HG03135 (cell line): ENCODE data around the gene CCT5.

ENCODE experiments used
- ATAC-seq: cut with Tn5 transposase; IDR thresholded peaks from one replicate; pipeline ENCODE4 v1.9.1; 2021; ENCODE audit warnings: mild to moderate bottlenecking, moderate library complexity; ENCODE audit not compliant: unreplicated experiment

CCT5 gene

DNA sequence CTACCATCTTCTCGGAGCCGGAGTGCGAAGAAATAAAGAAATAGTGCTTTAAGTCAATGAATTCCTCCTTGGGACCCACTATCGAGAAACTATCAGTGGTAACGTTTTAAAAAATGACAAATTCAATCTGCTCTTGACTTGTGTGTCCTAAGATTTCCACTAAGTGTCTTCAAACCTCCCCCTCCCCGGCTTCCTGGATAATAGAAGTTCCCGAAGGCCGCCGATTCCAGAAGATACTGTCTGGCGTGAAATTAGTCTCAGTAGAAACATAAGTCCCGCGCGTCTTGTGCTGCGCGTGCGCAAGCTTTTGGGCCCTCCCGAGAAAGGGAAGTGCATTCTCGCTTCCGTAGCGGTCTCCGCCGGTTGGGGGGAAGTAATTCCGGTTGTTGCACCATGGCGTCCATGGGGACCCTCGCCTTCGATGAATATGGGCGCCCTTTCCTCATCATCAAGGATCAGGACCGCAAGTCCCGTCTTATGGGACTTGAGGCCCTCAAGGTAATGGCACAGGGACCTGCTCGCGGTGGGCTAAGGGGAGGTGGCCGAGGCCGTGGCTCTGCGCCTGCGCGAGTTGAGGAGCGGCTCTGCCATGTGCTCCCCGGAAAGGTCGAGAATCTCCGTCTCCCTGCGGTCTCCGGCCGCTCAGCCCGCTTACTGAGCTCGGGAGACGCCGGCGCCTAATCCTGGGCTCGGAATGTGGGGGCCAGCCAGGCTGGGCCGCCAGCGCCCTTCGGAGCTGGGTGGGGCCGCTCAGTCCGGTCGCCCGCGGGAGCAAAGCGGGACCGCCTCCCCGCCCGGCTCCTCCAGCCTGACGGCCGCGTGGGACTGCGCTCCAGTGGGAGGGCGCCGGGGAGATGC lies at the start of gene CCT5:
Gene CCT5, plus strand, starts transcription at position 333 of the 858 bp plus-strand sequence. Its CDS starts 61 bp downstream, at position 394.
- ATAC-seq = peak; percentile 85

DNA sequence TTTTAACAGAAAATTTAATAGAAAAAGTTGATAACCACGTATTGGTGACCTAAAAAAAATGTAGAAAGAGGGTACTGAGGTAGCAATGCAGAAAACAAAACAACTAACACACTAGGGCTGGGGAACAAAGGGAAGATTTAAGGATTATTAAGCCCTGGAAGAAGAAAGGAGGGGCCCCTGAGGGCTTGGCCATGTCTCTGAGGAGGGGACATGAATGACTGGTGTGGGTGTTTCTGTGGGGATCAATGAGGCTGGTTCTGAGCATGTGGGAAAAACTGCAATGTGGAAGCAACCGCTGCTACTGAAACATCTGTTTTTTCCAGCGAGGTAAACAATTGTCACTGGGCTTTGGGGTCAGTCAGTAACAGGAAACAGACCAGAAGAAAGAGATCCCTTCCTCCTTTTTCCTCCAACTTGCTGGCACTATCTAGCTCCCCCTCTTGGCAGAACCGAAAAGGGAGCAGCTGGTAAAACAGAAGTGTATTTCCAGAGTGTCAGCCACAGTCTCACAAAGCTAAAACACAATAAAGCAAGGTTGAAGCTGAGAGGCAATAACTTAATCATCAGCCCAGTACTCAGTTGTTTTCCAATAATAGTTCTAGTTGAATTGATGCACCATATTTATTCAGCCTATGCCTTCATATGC lies 48.7 kb upstream of the CCT5 start:
- ATAC-seq = no peak

DNA sequence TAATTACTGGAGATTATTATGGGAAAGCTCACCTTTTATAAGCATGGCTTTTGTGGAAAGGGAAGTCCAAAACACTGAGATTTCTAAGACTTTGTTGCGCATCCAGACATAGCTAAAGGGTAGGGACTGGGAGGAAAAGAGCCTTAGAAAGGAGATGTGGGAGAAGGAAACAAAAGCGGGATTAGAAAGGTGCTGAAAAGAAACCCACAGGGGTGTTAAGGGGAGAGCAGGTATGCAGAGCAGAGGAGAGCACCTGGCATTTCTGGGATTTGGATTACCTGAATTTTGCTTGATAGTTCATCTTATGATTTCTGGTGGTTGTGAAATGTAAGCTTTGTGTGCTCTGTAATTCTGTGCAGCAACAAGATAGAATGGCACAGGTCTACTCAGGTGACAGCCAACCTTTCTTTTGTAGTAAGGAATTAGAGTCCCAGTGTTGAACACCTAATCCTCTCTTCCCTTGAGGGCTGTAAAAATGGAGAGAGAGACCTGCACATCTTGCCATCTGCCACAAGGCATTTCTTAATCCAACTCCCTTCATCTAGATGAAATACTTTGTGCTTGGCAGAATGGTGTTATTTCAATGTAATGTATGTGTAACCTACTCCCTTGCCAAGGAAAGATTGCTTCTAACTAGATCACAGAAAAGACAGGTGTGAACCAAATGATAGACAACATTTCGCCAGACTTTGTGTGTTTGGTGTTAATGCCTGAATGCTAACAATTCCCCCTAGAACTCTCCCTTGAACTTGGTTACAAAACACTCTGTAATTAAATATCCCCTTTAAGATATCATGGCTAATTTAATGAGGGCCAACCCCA lies 47.8 kb upstream of the CCT5 start:
- ATAC-seq = no peak

DNA sequence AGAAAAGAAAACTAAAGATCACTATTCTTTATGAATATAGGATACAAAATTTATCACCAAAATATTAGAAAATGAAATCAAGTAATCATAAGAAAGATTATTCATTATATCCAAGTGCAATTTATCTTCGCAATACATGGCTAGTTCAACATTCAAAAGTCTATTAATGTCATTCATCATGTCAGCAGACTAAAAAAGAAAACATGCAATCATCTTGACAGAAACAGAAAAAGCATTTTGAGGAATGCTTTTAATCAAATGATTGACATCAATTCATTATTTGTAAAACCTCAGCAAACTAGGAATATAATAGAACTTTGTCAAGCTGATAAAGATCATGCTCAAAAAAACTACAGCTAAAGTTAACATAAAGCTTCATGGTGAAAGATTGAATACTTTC lies 41.1 kb upstream of the CCT5 start:
- no peak for ATAC-seq

DNA sequence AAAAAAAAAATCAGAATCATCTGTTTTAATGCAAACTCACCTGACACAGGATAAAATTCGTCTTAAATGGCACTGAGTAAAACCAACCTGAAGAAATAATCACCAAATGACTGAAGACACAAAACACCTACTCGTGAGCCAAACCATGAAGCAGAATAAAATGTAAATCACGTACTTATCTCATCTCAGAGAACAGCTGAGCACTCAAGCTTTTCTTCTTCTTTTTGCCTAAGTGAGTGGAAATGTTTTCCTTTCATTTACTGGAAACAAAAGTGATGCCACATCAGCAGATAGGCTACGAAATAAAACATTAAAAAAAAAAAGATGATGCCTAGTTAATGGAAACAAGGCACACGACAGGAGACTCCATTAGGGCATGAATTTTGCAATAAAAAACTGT lies 36.8 kb upstream of the CCT5 start:
- no peak for ATAC-seq

DNA sequence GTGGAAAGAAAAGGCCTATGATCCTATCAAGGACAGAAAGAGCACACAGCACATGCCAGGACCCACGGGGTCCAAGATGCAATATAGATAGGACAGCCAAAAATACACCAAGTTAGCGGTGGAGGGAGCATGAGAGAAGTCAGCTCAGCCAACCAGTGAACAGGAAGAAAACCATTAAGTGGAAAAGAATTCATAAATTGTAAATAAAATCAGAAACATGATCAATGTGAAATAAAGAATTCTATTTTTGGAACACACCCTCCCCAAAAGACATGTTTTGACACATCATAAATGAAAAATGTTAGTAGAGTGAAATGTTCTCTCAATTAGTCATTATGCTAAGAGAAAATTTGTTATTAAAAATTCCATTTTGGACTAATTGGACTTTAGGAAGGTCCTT lies 36.0 kb upstream of the CCT5 start:
- no peak for ATAC-seq

DNA sequence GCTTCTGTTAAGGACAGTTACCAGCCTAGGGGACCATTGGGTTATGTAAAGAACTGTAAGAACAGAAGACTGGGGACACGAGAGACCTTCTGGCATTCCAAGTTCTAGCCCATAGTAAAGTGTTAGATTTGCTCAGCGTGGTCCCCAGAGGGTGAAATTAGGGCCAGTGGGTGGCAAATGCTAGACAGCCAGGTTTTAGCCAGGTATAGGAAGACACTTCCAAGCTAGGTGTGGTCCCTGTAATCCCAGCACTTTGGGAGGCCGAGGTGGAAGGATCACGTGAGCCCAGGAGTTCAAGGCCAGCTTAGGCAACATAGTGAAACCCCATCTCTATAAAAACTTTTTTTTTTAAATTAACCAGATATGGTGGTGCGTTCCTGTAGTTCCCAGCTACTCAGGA lies 34.7 kb upstream of the CCT5 start:
- no peak for ATAC-seq

DNA sequence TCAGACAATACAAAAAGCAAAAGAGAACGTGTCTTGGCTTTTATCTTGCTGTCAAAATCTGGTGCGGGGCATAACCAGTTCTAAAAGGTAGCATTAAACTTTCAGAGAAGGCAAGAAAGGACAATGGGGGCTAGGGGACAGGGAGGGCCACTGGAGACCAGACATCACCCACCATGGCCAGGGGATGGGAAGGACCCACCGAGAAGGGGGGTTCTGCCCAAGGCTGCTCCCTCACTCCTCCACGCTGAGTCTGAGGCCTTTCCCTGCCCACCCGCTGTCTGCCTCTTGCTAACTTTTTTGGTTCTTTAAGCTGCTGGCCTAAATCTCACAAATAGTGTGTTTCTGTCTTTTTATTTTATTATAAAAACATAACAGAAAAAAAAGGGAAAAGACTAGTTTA lies 34.0 kb upstream of the CCT5 start:
- ATAC-seq = no peak

DNA sequence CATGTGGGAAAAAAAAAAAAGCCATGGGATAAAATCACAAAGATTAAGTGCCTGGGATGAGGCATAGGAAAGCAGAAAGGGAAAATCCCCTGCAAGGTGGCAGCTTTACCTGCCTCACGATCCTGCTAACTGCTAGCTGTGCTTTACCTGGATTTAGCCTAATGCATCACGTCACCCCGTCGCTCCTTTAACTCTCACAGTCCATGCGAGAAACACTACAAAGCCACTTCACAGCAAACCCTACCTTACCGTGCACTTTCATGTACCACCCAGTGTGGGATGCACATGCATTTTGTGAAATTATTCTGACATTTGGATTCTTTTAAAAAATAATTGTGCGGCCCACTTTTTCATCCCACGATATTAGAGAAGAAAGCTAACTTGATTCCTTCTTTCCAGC lies 31.4 kb upstream of the CCT5 start:
- ATAC-seq = no peak

DNA sequence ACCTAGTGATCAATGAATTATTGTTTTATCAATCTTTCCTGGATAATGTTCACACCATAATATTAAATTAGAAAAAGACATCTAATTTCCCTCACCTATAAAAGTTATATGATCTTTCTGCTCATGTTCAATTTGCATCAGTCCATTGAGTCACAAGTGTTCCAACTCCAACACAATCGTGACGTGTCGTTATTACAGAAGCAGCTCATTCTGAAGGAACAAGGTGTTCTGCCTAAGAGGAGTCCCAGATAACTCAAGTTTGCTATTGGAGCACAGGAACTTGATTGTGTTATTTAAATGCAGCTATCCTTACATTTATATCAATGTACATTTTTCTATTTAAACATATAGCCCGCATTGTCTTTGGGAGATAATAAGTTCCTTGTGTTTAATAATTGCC lies 31.0 kb upstream of the CCT5 start:
- no peak for ATAC-seq

DNA sequence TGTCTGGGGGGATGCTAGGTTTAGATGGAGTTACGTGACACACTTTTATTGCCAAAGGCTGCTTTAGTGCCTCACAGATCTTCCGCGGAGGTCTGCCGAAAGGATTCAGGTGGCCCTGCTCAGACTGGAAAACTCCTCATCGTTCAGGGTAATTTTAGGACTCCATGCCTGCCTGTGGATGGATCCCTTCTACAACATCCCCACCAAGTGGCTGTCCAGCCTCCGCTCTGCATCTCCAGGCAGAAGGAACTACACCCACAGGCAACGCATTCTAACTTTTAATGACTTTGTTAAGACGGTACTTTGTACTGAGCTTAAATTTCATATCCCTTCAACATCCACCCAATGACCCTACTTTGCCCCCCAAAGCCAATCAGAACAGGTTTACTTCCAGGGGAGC lies 29.8 kb upstream of the CCT5 start:
- no peak for ATAC-seq

DNA sequence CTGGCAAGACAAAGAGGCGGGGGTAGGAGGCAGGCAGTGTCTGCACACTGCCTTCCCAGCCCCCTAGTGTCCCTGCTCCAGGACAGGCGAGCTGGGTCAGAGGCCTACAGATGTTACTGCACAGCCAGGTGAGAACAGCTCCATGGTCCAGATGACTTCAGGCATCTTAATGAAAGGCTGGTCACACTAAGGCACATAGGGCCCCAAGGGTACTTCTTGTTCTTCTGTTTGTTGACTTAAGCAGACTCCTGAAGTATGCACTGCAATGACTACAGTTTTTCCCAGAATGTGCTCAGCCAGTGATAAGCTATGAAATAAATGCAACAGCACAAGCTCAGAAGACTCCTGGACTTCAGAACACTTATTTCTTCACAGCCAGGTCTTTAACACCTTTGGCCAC lies 27.8 kb upstream of the CCT5 start:
- no peak for ATAC-seq

DNA sequence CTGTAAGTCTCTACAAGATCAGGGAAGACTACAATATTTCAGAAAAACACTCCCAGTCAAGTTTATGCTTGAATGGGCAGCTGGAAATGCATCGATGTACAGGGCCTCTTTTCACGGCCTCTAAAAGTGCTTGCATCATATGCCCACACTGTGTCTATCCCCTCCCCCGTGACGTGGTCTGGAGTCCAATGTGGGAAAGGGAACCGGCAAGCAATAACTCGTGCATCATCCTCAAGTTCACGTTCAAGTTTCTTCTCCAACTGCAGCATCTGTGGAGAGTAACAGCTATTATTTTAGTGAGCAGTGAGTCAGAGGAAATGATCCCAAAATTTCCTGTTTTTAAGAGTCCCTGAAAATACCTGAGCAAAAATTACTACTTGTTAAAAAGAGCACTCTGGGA lies 22.7 kb upstream of the CCT5 start:
- ATAC-seq = no peak

DNA sequence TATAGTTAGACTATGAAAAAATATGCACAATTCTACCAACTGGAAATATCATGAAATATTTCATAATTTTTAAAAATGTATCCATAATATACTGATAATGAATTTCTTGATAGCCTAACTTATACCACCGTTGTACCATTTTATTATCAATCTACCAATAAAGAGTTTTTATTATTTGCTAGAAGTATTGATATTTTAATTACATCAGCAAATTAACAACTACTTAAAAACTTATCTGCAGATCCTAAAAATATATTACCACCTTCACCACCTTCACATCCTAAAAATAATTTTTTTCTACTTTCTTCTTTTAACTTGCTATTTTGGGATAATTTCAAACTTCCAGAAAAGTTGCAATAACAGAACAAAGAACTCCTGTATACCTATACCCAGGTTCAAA lies 21.8 kb upstream of the CCT5 start:
- no peak for ATAC-seq

DNA sequence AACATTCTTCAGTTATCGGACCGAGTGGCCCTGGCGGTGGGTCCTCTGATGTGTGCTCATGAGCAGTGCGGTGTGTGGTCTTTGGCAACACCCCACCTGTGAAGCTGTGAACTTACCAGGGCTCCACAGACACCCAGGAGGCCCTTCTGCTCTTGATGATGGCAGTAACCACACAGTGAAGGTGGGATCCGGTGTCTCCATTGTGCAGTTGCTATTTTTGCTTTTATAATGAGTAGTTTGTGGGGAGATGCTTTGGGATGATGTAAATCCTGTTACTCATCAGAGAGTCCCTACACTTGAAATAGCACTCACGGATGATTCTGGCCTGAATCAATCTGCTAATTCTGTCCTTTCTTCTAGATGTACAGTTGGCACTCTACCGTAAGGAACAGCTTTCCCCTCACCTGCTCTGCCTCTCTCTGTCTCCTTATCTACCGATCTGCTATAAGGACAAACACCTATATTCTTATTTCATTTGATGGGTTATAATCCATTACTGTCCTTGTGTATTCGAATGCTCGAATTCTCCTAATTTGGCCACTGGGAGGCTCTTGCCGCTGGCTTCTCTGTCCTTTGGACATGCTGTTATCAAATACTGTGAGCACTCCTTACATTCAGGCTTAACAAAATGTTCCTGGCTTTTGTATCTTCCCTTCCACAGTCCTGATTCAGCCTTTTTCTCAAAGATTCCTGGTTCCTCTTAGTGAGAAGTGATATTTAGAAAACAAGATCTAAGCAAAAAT lies 20.6 kb upstream of the CCT5 start:
- ATAC-seq = no peak

DNA sequence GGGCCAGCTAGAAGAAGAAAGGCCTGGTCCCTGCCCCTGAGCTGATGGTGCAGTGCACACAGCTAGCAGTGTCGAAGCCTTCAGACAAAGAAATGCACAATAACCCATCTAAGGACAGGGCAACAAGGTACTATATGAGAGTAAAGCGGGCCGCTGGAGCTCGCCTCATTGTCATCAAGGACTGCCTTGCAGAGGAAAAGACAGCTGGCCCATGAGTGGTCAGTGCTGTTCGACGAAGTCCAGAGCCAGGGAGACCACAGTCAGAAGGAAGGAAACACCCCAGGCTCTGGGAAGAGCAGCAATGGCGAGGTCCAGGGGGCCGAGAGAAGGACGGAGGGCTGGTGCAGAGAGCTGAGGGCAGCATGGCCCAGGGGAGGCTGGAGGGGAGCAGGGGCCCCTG lies 17.7 kb upstream of the CCT5 start:
- ATAC-seq = no peak

DNA sequence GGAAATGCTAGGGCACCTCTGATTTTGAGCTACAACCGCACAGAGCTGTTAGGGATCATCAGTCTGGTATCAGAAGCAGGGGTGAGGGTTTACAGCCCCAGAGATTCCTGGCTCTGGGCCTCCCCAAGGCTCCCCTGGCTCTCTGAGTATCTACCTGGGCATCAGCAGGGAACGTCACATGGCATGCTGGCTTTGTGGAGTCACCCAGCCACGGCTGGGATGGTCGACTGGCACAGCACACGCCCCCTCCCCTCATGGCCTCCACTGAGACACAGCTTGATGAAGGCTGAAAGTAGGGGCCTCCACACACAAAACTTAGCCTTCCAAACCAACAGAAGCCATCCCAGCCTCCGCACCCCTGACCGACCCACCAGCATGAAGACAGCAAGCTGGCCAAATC lies 17.1 kb upstream of the CCT5 start:
- ATAC-seq = no peak

DNA sequence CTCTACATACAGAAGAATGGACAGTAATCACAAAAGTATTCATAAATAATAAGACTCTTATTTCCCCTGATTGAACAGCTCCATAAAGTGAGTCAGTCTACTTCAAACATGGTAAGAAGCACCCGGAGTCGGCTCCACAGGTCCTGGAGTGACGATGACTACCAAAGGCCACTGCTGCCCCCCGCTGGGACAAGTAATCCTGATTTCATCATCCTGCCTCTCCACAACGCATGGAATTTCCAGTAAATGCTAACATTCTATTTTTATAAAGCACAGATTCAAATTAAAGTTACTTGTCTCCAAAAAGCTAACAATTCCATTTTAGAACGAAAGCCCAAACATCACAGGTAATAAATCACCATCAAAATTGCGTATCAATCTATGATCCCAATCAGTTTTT lies 16.6 kb upstream of the CCT5 start:
- no peak for ATAC-seq

DNA sequence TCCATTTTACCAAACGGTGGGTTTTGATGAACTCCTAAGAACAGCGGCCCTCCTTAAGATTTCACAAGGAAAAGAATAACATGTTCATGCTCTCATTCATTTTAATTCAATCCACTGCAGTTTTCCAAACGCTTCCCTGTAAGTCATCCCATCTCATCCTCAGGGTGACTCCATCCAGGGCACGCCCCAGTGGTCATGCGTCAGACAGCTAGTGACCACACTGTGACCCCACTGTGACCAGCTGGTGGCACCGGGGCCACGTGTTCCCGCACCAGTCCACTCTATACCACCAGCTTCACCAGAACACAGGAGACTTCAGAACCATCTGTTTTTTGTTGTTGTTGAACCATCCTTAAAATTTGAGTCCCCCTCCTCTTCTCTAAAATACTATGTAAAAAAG lies 14.7 kb upstream of the CCT5 start:
- ATAC-seq = no peak

DNA sequence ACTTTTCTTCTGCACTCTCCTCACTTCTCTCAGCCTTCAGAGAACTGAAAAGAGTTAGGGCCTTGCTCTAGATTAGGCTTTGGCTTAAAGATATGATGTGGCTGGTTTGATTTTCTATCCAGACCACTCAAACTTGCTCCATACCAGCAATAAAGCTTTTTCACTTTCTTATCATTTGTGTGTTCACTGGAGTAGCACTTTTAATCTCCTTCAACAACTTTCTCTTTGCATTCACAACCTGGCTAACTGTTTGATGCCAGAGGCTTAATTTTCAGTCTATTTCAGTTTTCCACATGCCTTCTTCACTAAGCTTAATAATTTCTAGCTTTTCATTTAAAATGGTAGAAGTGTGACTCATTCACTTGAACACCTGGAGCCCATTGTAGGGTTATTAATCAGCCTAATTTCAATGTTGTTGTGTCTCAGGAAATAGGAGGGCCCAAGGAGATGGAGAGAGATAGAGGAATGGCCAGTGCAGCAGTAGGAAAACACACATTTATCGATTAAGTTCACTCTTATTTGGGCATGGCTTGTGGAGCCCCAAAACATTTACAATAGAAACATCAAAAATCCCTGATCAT lies 6.3 kb upstream of the CCT5 start:
- no peak for ATAC-seq
